GM18498 (cell line): ENCODE measurements around the gene TNRC6A.
"Not testable (repeated sequence)": the region's sequence is repeated elsewhere in the genome, so short reads cannot be mapped to it uniquely, and the experiment has no call there.

ENCODE experiments used
- ATAC-seq: cut with Tn5 transposase; IDR thresholded peaks from one replicate; pipeline ENCODE4 v1.9.1; 2021; ENCODE audit warnings: mild to moderate bottlenecking, moderate library complexity; ENCODE audit not compliant: unreplicated experiment

Gene TNRC6A

DNA sequence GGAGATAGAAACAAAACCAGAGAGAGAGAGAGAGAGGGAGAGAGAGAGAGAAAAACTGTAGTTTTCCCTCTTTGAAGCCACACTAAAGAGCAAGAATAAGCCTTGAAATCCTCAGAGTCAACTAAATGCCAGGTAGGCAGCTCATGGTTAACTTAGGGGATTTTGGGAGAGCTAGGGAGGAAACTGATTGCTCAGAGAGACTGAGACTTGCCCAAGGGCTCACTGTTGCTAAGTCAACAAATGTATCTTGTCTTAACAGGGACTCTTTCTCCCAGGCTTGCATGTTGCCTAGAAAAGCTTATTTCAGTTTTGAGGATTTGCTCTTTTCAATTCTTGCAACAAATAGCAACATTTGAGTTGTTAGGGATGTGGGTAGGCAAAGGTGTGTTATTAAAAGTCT lies 111.8 kb downstream of the TNRC6A start:
- no peak for ATAC-seq

DNA sequence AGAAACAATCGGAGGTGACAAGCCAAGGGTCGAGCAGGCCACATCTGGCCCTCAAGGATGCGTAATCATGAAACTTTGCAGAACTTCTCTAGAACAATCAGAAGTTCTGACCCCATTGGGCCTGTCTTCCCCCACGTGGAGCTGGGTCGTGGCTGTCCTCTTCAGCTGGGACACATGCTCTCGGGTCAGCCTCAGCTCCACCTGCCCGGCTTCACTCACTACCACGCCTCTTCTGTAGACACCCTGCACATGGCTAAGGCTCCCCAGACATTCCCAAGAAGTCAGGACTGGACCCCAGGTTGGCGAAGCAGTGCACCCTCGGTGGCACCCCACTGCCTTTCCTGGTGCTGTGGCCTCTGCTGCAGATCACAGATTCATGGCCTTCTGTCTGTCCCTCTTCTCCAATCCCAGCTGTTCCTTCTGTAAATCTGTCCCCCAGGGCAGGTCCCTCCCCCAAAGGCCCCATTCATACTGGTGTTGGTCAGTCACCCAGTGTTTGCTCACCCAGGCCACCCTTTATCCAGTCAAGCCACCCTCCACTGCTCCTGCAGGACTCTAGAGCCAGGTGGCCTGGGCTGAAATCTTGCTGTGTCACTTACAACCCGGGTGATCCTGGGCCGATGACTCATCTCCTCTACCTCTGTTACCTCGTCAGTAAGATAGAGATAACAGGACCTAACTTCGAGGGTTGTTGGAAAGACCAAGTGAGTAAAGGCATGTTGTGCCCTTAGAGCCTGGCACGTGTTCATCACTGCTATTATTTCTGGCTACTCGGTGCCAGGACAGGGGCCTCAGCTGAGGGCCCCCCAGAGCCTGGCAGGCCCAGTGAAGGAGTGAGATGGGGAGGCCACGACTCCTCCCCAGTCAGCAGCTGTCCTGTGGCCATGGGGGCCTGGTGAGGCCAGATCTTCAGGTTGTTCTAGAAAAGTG lies 114.9 kb downstream of the TNRC6A start:
- no peak for ATAC-seq

GRCh38 chr16:24845031-24845365 lies 115.5 kb downstream of the TNRC6A start:
- not testable (repeated sequence) for ATAC-seq

GRCh38 chr16:24845726-24846547 lies 116.5 kb downstream of the TNRC6A start, which contains the start of gene SLC5A11:
TSS of gene SLC5A11 (plus strand) at chr16:24845963. CDS start at chr16:24858644, 12,681 bp downstream.
- no peak for ATAC-seq

DNA sequence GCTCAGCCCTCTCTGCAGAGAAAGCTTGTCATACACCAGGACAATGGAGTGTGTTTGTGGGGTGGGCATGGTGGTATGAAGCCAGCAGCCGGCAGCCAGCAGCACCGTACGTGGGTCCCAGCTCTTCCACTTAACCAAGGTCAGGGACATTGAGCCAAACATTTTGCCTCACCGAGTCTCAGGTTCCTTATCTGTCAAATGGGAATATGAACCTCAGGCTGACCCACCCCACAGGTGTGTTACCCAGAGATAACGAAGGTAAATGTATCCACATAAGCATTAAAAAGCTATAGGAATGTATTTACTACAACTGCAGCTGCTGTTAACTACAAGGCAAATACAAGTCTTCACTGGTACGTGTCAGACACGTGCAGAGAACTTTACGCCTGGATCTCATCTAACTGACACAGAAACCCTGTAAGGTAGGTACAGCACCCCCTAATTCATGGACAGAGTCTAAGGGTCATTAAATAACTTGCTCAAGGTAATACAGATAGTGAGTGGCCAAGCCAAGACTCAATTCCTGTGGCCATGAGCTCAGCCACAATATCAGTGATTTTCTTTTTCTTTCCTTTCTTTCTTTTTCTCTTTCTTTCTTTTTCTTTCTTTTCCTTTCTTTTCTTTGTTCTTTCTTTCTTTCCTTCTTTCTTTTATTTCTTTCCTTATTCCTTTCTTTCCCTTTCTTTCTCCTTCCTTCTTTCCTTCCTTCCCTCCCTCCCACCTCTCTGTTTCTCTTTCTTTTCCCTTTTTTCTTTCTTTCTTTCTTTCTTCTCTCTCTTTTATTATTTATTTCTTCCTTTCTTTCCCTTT lies 117.3 kb downstream of the TNRC6A start:
- ATAC-seq = no peak

GRCh38 chr16:24847358-24847664 lies 117.9 kb downstream of the TNRC6A start:
- ATAC-seq = no peak

- no peak for ATAC-seq
Measured at GRCh38 chr16:24848065-24848464, 118.6 kb downstream of the TNRC6A start.

- no peak for ATAC-seq
Measured at GRCh38 chr16:24849641-24850040, 120.2 kb downstream of the TNRC6A start.

GRCh38 chr16:24850289-24850938 lies 121.0 kb downstream of the TNRC6A start:
- no peak for ATAC-seq

- ATAC-seq = no peak
Measured at GRCh38 chr16:24851700-24852099, 122.2 kb downstream of the TNRC6A start.

DNA sequence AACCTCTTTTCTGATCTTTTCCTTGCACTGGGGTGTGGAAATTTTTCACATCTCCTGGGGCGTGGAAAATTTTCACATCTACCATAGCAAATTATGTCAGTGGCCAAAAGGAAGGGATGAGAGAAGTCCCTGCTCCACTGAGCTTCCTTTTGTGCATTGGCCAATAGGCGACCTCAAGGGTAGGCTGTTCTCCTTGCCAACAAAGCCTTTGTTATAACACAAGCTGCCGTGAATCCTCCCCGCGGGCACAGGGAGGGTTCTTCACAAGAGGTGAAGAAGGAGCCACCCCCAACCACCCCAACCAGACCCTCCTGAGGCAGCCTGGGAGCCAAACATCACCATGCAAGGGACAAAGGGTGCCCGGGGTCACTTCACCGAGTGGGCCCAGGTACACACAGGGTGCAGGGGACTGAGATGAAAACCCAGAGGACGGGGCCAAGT lies 122.8 kb downstream of the TNRC6A start:
- no peak for ATAC-seq

GRCh38 chr16:24853169-24853824 lies 123.8 kb downstream of the TNRC6A start:
- no peak for ATAC-seq

- ATAC-seq = no peak
Measured at GRCh38 chr16:24853830-24854229, 124.4 kb downstream of the TNRC6A start.

GRCh38 chr16:24854607-24855171 lies 125.2 kb downstream of the TNRC6A start:
- no peak for ATAC-seq

DNA sequence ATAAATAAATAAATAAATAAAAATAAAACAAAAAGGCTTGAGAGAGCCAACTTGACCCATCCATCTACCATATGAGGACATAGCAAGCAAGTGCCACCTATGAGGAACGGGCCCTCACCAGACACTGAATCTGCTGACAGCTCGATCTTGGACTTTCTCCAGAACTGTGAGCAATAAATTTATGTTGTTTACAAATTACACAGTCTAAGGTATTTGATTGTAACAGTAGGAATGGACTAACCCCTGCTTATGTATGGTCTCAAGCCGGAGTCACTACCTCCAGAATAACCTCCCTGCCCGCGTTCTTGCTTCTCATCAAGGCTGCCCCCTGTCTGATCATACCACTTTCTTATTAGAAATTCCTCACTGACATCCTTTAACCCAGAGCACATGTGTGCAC lies 126.2 kb downstream of the TNRC6A start:
- no peak for ATAC-seq

DNA sequence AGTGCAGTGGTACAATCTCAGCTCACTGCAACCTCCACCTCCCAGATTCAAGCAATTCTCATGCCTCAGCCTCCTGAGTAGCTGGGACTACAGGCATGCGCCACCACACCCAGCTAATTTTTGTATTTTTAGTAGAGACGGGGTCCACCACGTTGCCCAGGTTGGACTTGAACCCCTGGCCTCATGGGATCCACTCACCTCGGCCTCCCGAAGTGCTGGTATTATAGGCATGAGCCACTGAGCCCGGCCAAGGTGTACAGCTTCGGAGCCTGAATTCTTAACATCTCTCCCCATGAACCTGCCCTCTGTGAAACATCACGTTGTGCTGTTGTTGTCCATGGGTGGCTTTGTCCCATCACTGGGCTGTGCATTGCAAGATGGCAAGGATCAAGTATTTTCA lies 127.4 kb downstream of the TNRC6A start:
- ATAC-seq = not testable (repeated sequence)

GRCh38 chr16:24858219-24859041 lies 129.0 kb downstream of the TNRC6A start:
- ATAC-seq = no peak

GRCh38 chr16:24861461-24861860 lies 132.0 kb downstream of the TNRC6A start:
- ATAC-seq = no peak
